Measurements from ENCODE around the gene ATP6V0C.

ATP6V0C gene

GRCh38 chr16:2501946-2502895 is 11.5 kb upstream of the ATP6V0C start:
- Histone ChIP-seq H3K4me3 (ENCODE audit: low read depth, low read length) (peak overlapping the region; percentile 58; the same call in 1 of the 2 replicates), H3K9me3 (ENCODE audit: control insufficient read depth, insufficient read depth, low read length) (no peaks in the 10 kb centered on the region), H3K36me3 (ENCODE audit: control insufficient read depth, insufficient read depth, low read length) (peaks cover 16% of the 10 kb centered on the region), H3K4me1 (ENCODE audit: control insufficient read depth, insufficient read depth, low read length) (peaks cover 8% of the 10 kb centered on the region), H3K27ac (ENCODE audit: low read depth, low read length) (peak overlapping the region; percentile 33), H3K9ac (ENCODE audit: low read depth, low read length) (no peak overlapping the region), H3K27me3 (ENCODE audit: control insufficient read depth, insufficient read depth, low read length) (no peaks in the 10 kb centered on the region)

GRCh38 chr16:2505695-2506094 is 8.1 kb upstream of the ATP6V0C start:
- no peaks in the 10 kb centered on the region for H3K27me3 ChIP-seq (ENCODE audit: control insufficient read depth, insufficient read depth, low read length)
- peaks cover 8% of the 10 kb centered on the region for H3K4me1 ChIP-seq (ENCODE audit: control insufficient read depth, insufficient read depth, low read length)
- H3K27ac ChIP-seq (ENCODE audit: low read depth, low read length), result no peak overlapping the region
- no peak overlapping the region for H3K9ac ChIP-seq (ENCODE audit: low read depth, low read length)
- no peak overlapping the region for H3K4me3 ChIP-seq (ENCODE audit: low read depth, low read length)
- H3K9me3 ChIP-seq (ENCODE audit: control insufficient read depth, insufficient read depth, low read length), result no peaks in the 10 kb centered on the region
- no peaks in the 10 kb centered on the region for H3K36me3 ChIP-seq (ENCODE audit: control insufficient read depth, insufficient read depth, low read length)

GRCh38 chr16:2507052-2507659 is 6.6 kb upstream of the ATP6V0C start:
- Histone ChIP-seq H3K9me3 (ENCODE audit: control insufficient read depth, insufficient read depth, low read length) (no peaks in the 10 kb centered on the region), H3K36me3 (ENCODE audit: control insufficient read depth, insufficient read depth, low read length) (no peaks in the 10 kb centered on the region), H3K9ac (ENCODE audit: low read depth, low read length) (no peak overlapping the region), H3K27me3 (ENCODE audit: control insufficient read depth, insufficient read depth, low read length) (no peaks in the 10 kb centered on the region), H3K4me1 (ENCODE audit: control insufficient read depth, insufficient read depth, low read length) (0 out of 2 replicates have a peak, but pooled peaks cover 7% of the 10 kb centered on the region), H3K27ac (ENCODE audit: low read depth, low read length) (no peak overlapping the region), H3K4me3 (ENCODE audit: low read depth, low read length) (no peak overlapping the region)

GRCh38 chr16:2507665-2508064 is 6.1 kb upstream of the ATP6V0C start:
- no peaks in the 10 kb centered on the region for H3K36me3 ChIP-seq (ENCODE audit: control insufficient read depth, insufficient read depth, low read length)
- no peak overlapping the region for H3K4me3 ChIP-seq (ENCODE audit: low read depth, low read length)
- H3K27ac ChIP-seq (ENCODE audit: low read depth, low read length), result no peak overlapping the region
- H3K9me3 ChIP-seq (ENCODE audit: control insufficient read depth, insufficient read depth, low read length), result no peaks in the 10 kb centered on the region
- H3K4me1 ChIP-seq (ENCODE audit: control insufficient read depth, insufficient read depth, low read length), result peaks cover 10% of the 10 kb centered on the region; the same call in 1 of the 2 replicates
- H3K9ac ChIP-seq (ENCODE audit: low read depth, low read length), result no peak overlapping the region
- no peaks in the 10 kb centered on the region for H3K27me3 ChIP-seq (ENCODE audit: control insufficient read depth, insufficient read depth, low read length)

GRCh38 chr16:2508722-2509400 is 4.9 kb upstream of the ATP6V0C start:
- Histone ChIP-seq H3K9ac (ENCODE audit: low read depth, low read length) (no peak overlapping the region), H3K4me1 (ENCODE audit: control insufficient read depth, insufficient read depth, low read length) (peaks cover 16% of the 10 kb centered on the region; the same call in 1 of the 2 replicates)

GRCh38 chr16:2511128-2511800 is 2.5 kb upstream of the ATP6V0C start:
- Histone ChIP-seq H3K27ac (ENCODE audit: low read depth, low read length) (no peak overlapping the region), H3K27me3 (ENCODE audit: control insufficient read depth, insufficient read depth, low read length) (no peaks in the 10 kb centered on the region), H3K4me3 (ENCODE audit: low read depth, low read length) (no peak overlapping the region), H3K4me1 (ENCODE audit: control insufficient read depth, insufficient read depth, low read length) (peaks cover 21% of the 10 kb centered on the region; the same call in 1 of the 2 replicates), H3K36me3 (ENCODE audit: control insufficient read depth, insufficient read depth, low read length) (no peaks in the 10 kb centered on the region), H3K9ac (ENCODE audit: low read depth, low read length) (no peak overlapping the region), H3K9me3 (ENCODE audit: control insufficient read depth, insufficient read depth, low read length) (no peaks in the 10 kb centered on the region)

More at GRCh38 chr16:2508722-2509400, 4.9 kb upstream of the ATP6V0C start:
- no peak overlapping the region for H3K27ac ChIP-seq (ENCODE audit: low read depth, low read length)
- H3K27me3 ChIP-seq (ENCODE audit: control insufficient read depth, insufficient read depth, low read length), result no peaks in the 10 kb centered on the region
- H3K4me3 ChIP-seq (ENCODE audit: low read depth, low read length), result no peak overlapping the region
- no peaks in the 10 kb centered on the region for H3K9me3 ChIP-seq (ENCODE audit: control insufficient read depth, insufficient read depth, low read length)
- no peaks in the 10 kb centered on the region for H3K36me3 ChIP-seq (ENCODE audit: control insufficient read depth, insufficient read depth, low read length)

GRCh38 chr16:2511996-2512734 is 1.6 kb upstream of the ATP6V0C start:
- Histone ChIP-seq H3K9me3 (ENCODE audit: control insufficient read depth, insufficient read depth, low read length) (no peaks in the 10 kb centered on the region), H3K4me1 (ENCODE audit: control insufficient read depth, insufficient read depth, low read length) (peaks cover 21% of the 10 kb centered on the region; the same call in 1 of the 2 replicates), H3K27me3 (ENCODE audit: control insufficient read depth, insufficient read depth, low read length) (no peaks in the 10 kb centered on the region), H3K9ac (ENCODE audit: low read depth, low read length) (no peak overlapping the region), H3K4me3 (ENCODE audit: low read depth, low read length) (no peak overlapping the region), H3K36me3 (ENCODE audit: control insufficient read depth, insufficient read depth, low read length) (no peaks in the 10 kb centered on the region), H3K27ac (ENCODE audit: low read depth, low read length) (no peak overlapping the region)

GRCh38 chr16:2512735-2513404 is 882 bp upstream of the ATP6V0C start:
- Histone ChIP-seq H3K36me3 (ENCODE audit: control insufficient read depth, insufficient read depth, low read length) (no peaks in the 10 kb centered on the region), H3K27ac (ENCODE audit: low read depth, low read length) (peak overlapping the region; percentile 96), H3K27me3 (ENCODE audit: control insufficient read depth, insufficient read depth, low read length) (no peaks in the 10 kb centered on the region), H3K9me3 (ENCODE audit: control insufficient read depth, insufficient read depth, low read length) (no peaks in the 10 kb centered on the region), H3K4me3 (ENCODE audit: low read depth, low read length) (peak overlapping the region; percentile 81), H3K4me1 (ENCODE audit: control insufficient read depth, insufficient read depth, low read length) (peaks cover 21% of the 10 kb centered on the region; the same call in 1 of the 2 replicates), H3K9ac (ENCODE audit: low read depth, low read length) (peak overlapping the region; percentile 95)

- peak overlapping the region; percentile 96 for H3K27ac ChIP-seq (ENCODE audit: low read depth, low read length)
Observed at GRCh38 chr16:2514333-2515179, 804 bp downstream of the ATP6V0C start.

More at GRCh38 chr16:2514333-2515179, 804 bp downstream of the ATP6V0C start:
- Histone ChIP-seq H3K27me3 (ENCODE audit: control insufficient read depth, insufficient read depth, low read length) (no peaks in the 10 kb centered on the region), H3K36me3 (ENCODE audit: control insufficient read depth, insufficient read depth, low read length) (0 out of 2 replicates have a peak, but pooled peaks cover 2% of the 10 kb centered on the region), H3K4me1 (ENCODE audit: control insufficient read depth, insufficient read depth, low read length) (peaks cover 21% of the 10 kb centered on the region; the same call in 1 of the 2 replicates), H3K9ac (ENCODE audit: low read depth, low read length) (peak overlapping the region; percentile 95), H3K9me3 (ENCODE audit: control insufficient read depth, insufficient read depth, low read length) (no peaks in the 10 kb centered on the region), H3K4me3 (ENCODE audit: low read depth, low read length) (peak overlapping the region; percentile 81)

Measured in HUES48 (cell line).